ENCODE results near the gene VWC2L.

The VWC2L gene

GRCh38 chr2:214547931-214548330 is 137.1 kb downstream of the VWC2L start:
- no peak for TF ChIP-seq FOXP2 (optimal IDR thresholded peaks at IDR 0.05; ENCODE audit: borderline replicate concordance, extremely low read depth, extremely low read length, insufficient read depth)
- TF ChIP-seq SIN3A (IDR thresholded peaks at IDR 0.05; ENCODE audit: borderline replicate concordance, insufficient read depth, low read length), result no peak
- TF ChIP-seq TAF1 (IDR thresholded peaks at IDR 0.05; ENCODE audit: borderline replicate concordance, insufficient read depth, low read length), result no peak
- TF ChIP-seq REST (IDR thresholded peaks at IDR 0.05; ENCODE audit: insufficient read depth in 1 of 2, low read depth in 2 of 2, low read length in 2 of 2), result no peak
- no peak for TF ChIP-seq POLR2AphosphoS5 (IDR thresholded peaks at IDR 0.05; ENCODE audit: low read depth, low read length)

- TF ChIP-seq SIN3A (IDR thresholded peaks at IDR 0.05; ENCODE audit: borderline replicate concordance, insufficient read depth, low read length) (no peak), FOXP2 (optimal IDR thresholded peaks at IDR 0.05; ENCODE audit: borderline replicate concordance, extremely low read depth, extremely low read length, insufficient read depth) (no peak), REST (IDR thresholded peaks at IDR 0.05; ENCODE audit: insufficient read depth in 1 of 2, low read depth in 2 of 2, low read length in 2 of 2) (no peak), POLR2AphosphoS5 (IDR thresholded peaks at IDR 0.05; ENCODE audit: low read depth, low read length) (no peak), TAF1 (IDR thresholded peaks at IDR 0.05; ENCODE audit: borderline replicate concordance, insufficient read depth, low read length) (no peak)
These were observed 139.1 kb downstream of the VWC2L start for GRCh38 chr2:214549946-214550345.

- TF ChIP-seq REST (IDR thresholded peaks at IDR 0.05; ENCODE audit: insufficient read depth in 1 of 2, low read depth in 2 of 2, low read length in 2 of 2) (no peak), TAF1 (IDR thresholded peaks at IDR 0.05; ENCODE audit: borderline replicate concordance, insufficient read depth, low read length) (no peak), SIN3A (IDR thresholded peaks at IDR 0.05; ENCODE audit: borderline replicate concordance, insufficient read depth, low read length) (no peak), POLR2AphosphoS5 (IDR thresholded peaks at IDR 0.05; ENCODE audit: low read depth, low read length) (no peak), FOXP2 (optimal IDR thresholded peaks at IDR 0.05; ENCODE audit: borderline replicate concordance, extremely low read depth, extremely low read length, insufficient read depth) (no peak)
These were observed 139.9 kb downstream of the VWC2L start for GRCh38 chr2:214550786-214551185.

DNA sequence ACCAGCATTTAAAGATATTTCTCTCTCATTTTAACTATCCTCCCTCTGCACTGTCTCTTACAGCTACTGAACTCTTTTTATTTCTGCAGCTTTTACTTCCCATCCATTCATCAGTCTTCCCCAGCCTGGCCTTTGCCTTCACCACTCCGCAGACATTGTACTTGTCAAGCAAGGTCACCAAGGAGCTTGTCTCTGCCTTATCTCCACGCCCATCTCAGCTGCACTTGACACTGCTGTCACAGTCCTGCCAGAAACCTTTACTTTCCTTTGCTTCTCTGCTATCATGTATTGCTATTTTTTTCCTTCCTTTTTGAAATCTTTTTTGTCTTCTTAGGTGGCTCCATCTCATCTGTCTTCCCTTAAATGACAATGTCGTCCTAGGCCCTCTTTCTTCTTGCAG is 147.0 kb downstream of the VWC2L start:
- no peak for TF ChIP-seq TAF1 (IDR thresholded peaks at IDR 0.05; ENCODE audit: borderline replicate concordance, insufficient read depth, low read length)
- no peak for TF ChIP-seq POLR2AphosphoS5 (IDR thresholded peaks at IDR 0.05; ENCODE audit: low read depth, low read length)
- no peak for TF ChIP-seq REST (IDR thresholded peaks at IDR 0.05; ENCODE audit: insufficient read depth in 1 of 2, low read depth in 2 of 2, low read length in 2 of 2)
- TF ChIP-seq SIN3A (IDR thresholded peaks at IDR 0.05; ENCODE audit: borderline replicate concordance, insufficient read depth, low read length), result no peak
- no peak for TF ChIP-seq FOXP2 (optimal IDR thresholded peaks at IDR 0.05; ENCODE audit: borderline replicate concordance, extremely low read depth, extremely low read length, insufficient read depth)

- TF ChIP-seq REST (IDR thresholded peaks at IDR 0.05; ENCODE audit: insufficient read depth in 1 of 2, low read depth in 2 of 2, low read length in 2 of 2) (no peak), SIN3A (IDR thresholded peaks at IDR 0.05; ENCODE audit: borderline replicate concordance, insufficient read depth, low read length) (no peak), POLR2AphosphoS5 (IDR thresholded peaks at IDR 0.05; ENCODE audit: low read depth, low read length) (no peak), FOXP2 (optimal IDR thresholded peaks at IDR 0.05; ENCODE audit: borderline replicate concordance, extremely low read depth, extremely low read length, insufficient read depth) (no peak), TAF1 (IDR thresholded peaks at IDR 0.05; ENCODE audit: borderline replicate concordance, insufficient read depth, low read length) (no peak)
These were observed 147.5 kb downstream of the VWC2L start for GRCh38 chr2:214558341-214558740.
